ENCODE results near the gene MFSD6. TPM values are rescaled to one million over a fixed set of nuclear protein-coding genes. Genes with fewer than 3 reads are reported as not detected.

MFSD6 gene
- total RNA-seq, 1 donor from 2014 or later: 1.5 TPM

DNA sequence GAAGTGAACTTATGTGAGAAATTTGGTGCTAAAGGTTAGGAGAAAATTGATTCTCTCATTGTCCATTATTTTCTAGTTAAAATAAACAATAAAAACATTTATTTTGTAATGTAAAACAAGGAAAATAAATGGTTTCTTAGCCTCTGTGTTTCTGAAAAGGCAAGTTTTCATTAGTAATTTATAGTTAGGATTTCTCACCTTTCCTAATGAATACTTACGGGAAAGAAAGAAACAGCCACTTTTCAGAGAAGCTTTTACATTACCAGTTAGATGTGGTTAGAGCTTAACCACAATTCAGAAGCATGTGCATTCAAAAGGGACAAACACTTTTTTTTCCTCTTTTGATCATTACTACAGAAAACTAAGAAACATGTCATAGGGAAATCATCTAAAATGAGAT is 107.5 kb downstream of the MFSD6 start:
- no peak for DNase-seq (ENCODE audit: low read depth, low spot score)
- Mint-ChIP-seq H3K9me3 (no peaks in the 10 kb centered on the region), H3K36me3 (ENCODE audit: low read depth) (no peaks in the 10 kb centered on the region), H3K4me1 (peaks cover 5% of the 10 kb centered on the region), H3K4me3 (no peak overlapping the region), H3K27ac (ENCODE audit: unreplicated experiment) (no peak overlapping the region), H3K27me3 (ENCODE audit: low read depth) (no peaks in the 10 kb centered on the region)
- no peak for TF ChIP-seq CTCF (conservative IDR thresholded peaks at IDR 0.05)

DNA sequence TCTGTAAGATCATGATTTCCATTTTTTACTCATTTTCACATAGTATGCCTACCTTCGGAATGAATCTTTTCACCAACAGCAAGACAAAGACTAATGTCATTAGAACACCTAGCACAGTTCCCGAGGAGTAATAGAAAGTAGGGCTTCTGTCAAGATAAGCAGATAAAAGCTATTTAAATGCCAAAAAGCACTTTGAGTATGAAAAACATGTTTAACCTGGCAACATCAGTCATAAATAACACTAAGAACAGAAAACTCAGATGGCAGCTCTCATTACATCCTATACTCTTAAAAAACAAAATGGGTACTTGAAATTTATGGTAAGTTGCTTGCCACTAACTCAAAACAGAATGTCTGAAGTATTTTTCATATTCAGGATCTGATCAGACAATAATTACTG is 109.3 kb downstream of the MFSD6 start:
- Mint-ChIP-seq H3K4me3 (no peak overlapping the region), H3K9me3 (no peaks in the 10 kb centered on the region), H3K27ac (ENCODE audit: unreplicated experiment) (no peak overlapping the region), H3K27me3 (ENCODE audit: low read depth) (no peaks in the 10 kb centered on the region), H3K4me1 (peaks cover 5% of the 10 kb centered on the region), H3K36me3 (ENCODE audit: low read depth) (no peaks in the 10 kb centered on the region)
- DNase-seq (ENCODE audit: low read depth, low spot score): no peak
- no peak for TF ChIP-seq CTCF (conservative IDR thresholded peaks at IDR 0.05)

- DNase-seq (ENCODE audit: low read depth, low spot score): no peak
- TF ChIP-seq CTCF (conservative IDR thresholded peaks at IDR 0.05): no peak
- H3K27me3 Mint-ChIP-seq (ENCODE audit: low read depth): no peaks in the 10 kb centered on the region
- H3K4me1 Mint-ChIP-seq: no peaks in the 10 kb centered on the region
- no peaks in the 10 kb centered on the region for H3K36me3 Mint-ChIP-seq (ENCODE audit: low read depth)
- no peak overlapping the region for H3K27ac Mint-ChIP-seq (ENCODE audit: unreplicated experiment)
- no peaks in the 10 kb centered on the region for H3K9me3 Mint-ChIP-seq
- no peak overlapping the region for H3K4me3 Mint-ChIP-seq
Measured at GRCh38 chr2:190519975-190520767, 112.0 kb downstream of the MFSD6 start.

GRCh38 chr2:190524928-190525327 is 116.8 kb downstream of the MFSD6 start:
- H3K9me3 Mint-ChIP-seq: no peaks in the 10 kb centered on the region
- H3K27me3 Mint-ChIP-seq (ENCODE audit: low read depth): no peaks in the 10 kb centered on the region
- H3K4me3 Mint-ChIP-seq: no peak overlapping the region
- H3K36me3 Mint-ChIP-seq (ENCODE audit: low read depth): no peaks in the 10 kb centered on the region
- no peak overlapping the region for H3K27ac Mint-ChIP-seq (ENCODE audit: unreplicated experiment)
- no peak for TF ChIP-seq CTCF (conservative IDR thresholded peaks at IDR 0.05)
- H3K4me1 Mint-ChIP-seq: peaks cover 19% of the 10 kb centered on the region
- DNase-seq (ENCODE audit: low read depth, low spot score): no peak

GRCh38 chr2:190526105-190526750 is 118.1 kb downstream of the MFSD6 start:
- DNase-seq (ENCODE audit: low read depth, low spot score): no peak
- no peaks in the 10 kb centered on the region for H3K27me3 Mint-ChIP-seq (ENCODE audit: low read depth)
- H3K27ac Mint-ChIP-seq (ENCODE audit: unreplicated experiment): no peak overlapping the region
- no peak overlapping the region for H3K4me3 Mint-ChIP-seq
- no peaks in the 10 kb centered on the region for H3K9me3 Mint-ChIP-seq
- TF ChIP-seq CTCF (conservative IDR thresholded peaks at IDR 0.05): no peak
- no peaks in the 10 kb centered on the region for H3K36me3 Mint-ChIP-seq (ENCODE audit: low read depth)
- peaks cover 28% of the 10 kb centered on the region for H3K4me1 Mint-ChIP-seq
